Transverse colon (tissue), 4 donors: ENCODE measurements around the gene MOV10L1. TPM values are rescaled to one million over a fixed set of nuclear protein-coding genes. Genes with fewer than 3 reads are reported as not detected.

Experiments
- DNase-seq: peaks from one replicate; pipeline ENCODE4 v3.0.0-alpha.2; 2019
- H3K27ac ChIP-seq, 4 donors: fragments of 200-600 bp; sonication (generic); 2 replicates each; pipeline ENCODE4 v1.5.1; 2016 to 2018; ENCODE audit warnings: inconsistent platforms in 4 of 4
- H3K27me3 ChIP-seq: fragments of 200-600 bp; sonication (generic); 2 replicates; pipeline ENCODE4 v1.5.1; 2017; ENCODE audit warnings: inconsistent platforms
- H3K36me3 ChIP-seq, 4 donors: fragments of 200-600 bp; sonication (generic); 2 replicates each; pipeline ENCODE4 v1.5.1; 2017 to 2019; ENCODE audit warnings: inconsistent platforms in 4 of 4
- H3K4me1 ChIP-seq, 4 donors: fragments of 200-600 bp; sonication (generic); 2 replicates each; pipeline ENCODE4 v1.5.1; 2017 to 2020; ENCODE audit warnings: inconsistent platforms in 4 of 4
- H3K4me3 ChIP-seq, 4 donors: fragments of 200-600 bp; sonication (generic); 1 replicate in 1 of 4; 2 replicates in 3 of 4; pipeline versions ENCODE4 v1.5.1 to v1.6.1; 2017 to 2019; ENCODE audit warnings: inconsistent platforms in 4 of 4
- H3K9me3 ChIP-seq, 2 donors: fragments of 200-600 bp; sonication (generic); 2 replicates each; pipeline ENCODE4 v1.5.1; 2017 to 2019; ENCODE audit warnings: inconsistent platforms in 2 of 2
- CTCF ChIP-seq, 5 experiments: fragments of 200-600 bp in 3 of 5; fragments of 450-650 bp in 2 of 5; sonication (generic) in 3 of 5; IDR thresholded peaks; 1 replicate in 2 of 5; 2 replicates in 3 of 5; pipeline ENCODE4 v1.5.1; 2016 to 2017; ENCODE audit warnings: antibody characterized with exemption in 5 of 5, inconsistent platforms in 3 of 5, mild to moderate bottlenecking in 2 of 5, moderate library complexity in 1 of 5
- EP300 ChIP-seq: sonication (generic); formaldehyde crosslinking; IDR thresholded peaks from one replicate; pipeline ENCODE4 v1.6.1; 2017; ENCODE audit warnings: antibody characterized with exemption, low read depth
- POLR2A ChIP-seq: fragments of 450-650 bp; IDR thresholded peaks from one replicate; pipeline ENCODE4 v1.6.1; 2016; ENCODE audit warnings: antibody characterized with exemption, mild to moderate bottlenecking, moderate library complexity
- POLR2AphosphoS5 ChIP-seq, 3 donors: sonication (generic); formaldehyde crosslinking; IDR thresholded peaks; one replicate each; pipeline ENCODE4 v1.6.1; 2016; ENCODE audit warnings: antibody characterized with exemption in 3 of 3
- WGBS, 2 donors: methylation state at CpG; one replicate each; pipeline ENCODE4 v1.1.5; 2018; ENCODE audit warnings: low coverage in 1 of 2; 5-methylcytosine and 5-hydroxymethylcytosine counted together
- in situ Hi-C, 4 donors: fragments of 200-750 bp; cut with MboI; loops; one replicate each; pipeline versions ENCODE4 v1.15.0 to v1.15.1; 2017; ENCODE audit warnings: low sequenced_read_pairs in 3 of 4, low pct_ligation_motif_present in 1 of 4, low pct_unique_long_range_greater_than_20kb in 1 of 4
- intact Hi-C: fragments of 100-400 bp; cut with DNase I; formaldehyde crosslinking; loops from one replicate; pipeline ENCODE4 v1.15.1; 2023; ENCODE audit warnings: low total_unique reads
- total RNA-seq, 4 donors: library from RNA; depleted of rRNA; stranded (reverse); fragments of >200 nt; gene quantifications; one replicate each; pipeline ENCODE4 v1.1.0, GENCODE V29; 2016

MOV10L1 gene
- total RNA-seq, 4 donors from 2014 or later, result 0.20 to 0.48 (median 0.41) TPM; not detected in 1

GRCh38 chr22:50178471-50178864, 88.7 kb downstream of the MOV10L1 start:
- DNase-seq, result no peak
- no peaks in the 10 kb centered on the region for H3K4me1 ChIP-seq
- in situ Hi-C loops (no loop called here), intact Hi-C loops (no loop called here)
- H3K9me3 ChIP-seq, result no peaks in the 10 kb centered on the region
- H3K27ac ChIP-seq, result no peak overlapping the region
- TF ChIP-seq EP300 (no peak), POLR2A (no peak), POLR2AphosphoS5 (IDR thresholded peaks at IDR 0.05) (no peak), CTCF (IDR thresholded peaks at IDR 0.05) (no peak)
- H3K36me3 ChIP-seq, result no peaks in the 10 kb centered on the region
- H3K4me3 ChIP-seq, result no peak overlapping the region
- WGBS, 2 donors, result 75% methylated on average over 21 of the region's 22 CpGs; no CpG with 5 or more reads in 1 of the 2 donors
- peaks cover 35% of the 10 kb centered on the region for H3K27me3 ChIP-seq

GRCh38 chr22:50178871-50179869, 89.4 kb downstream of the MOV10L1 start:
- peaks cover 1 to 7% (median 2%) of the 10 kb centered on the region in 4 donors for H3K4me1 ChIP-seq
- 81 to 90% methylated on average over 2 to 45 of the region's 64 CpGs for WGBS, 2 donors
- no peaks in the 10 kb centered on the region for H3K36me3 ChIP-seq
- peaks cover 33% of the 10 kb centered on the region for H3K27me3 ChIP-seq
- no peak overlapping the region for H3K27ac ChIP-seq
- no peak overlapping the region for H3K4me3 ChIP-seq
- no peak for TF ChIP-seq POLR2AphosphoS5 (IDR thresholded peaks at IDR 0.05)
- TF ChIP-seq EP300, result no peak
- no peak for TF ChIP-seq POLR2A
- TF ChIP-seq CTCF (IDR thresholded peaks at IDR 0.05), result no peak
- no peaks in the 10 kb centered on the region for H3K9me3 ChIP-seq
- DNase-seq, result peak; percentile 11
- in situ Hi-C loops, result no loop called here
- intact Hi-C loops, result no loop called here

- H3K27me3 ChIP-seq, result peaks cover 26% of the 10 kb centered on the region
These were observed 90.3 kb downstream of the MOV10L1 start for GRCh38 chr22:50179937-50180726.

More at GRCh38 chr22:50179937-50180726, 90.3 kb downstream of the MOV10L1 start:
- DNase-seq, result peak; percentile 6
- Histone ChIP-seq H3K27ac (no peak overlapping the region), H3K9me3 (no peaks in the 10 kb centered on the region), H3K36me3 (no peaks in the 10 kb centered on the region), H3K4me3 (no peak overlapping the region), H3K4me1 (peaks cover 7 to 12% (median 9%) of the 10 kb centered on the region in 4 donors)
- in situ Hi-C loops, result no loop called here
- intact Hi-C loops, result no loop called here
- 49 to 73% methylated on average over 6 to 39 of the region's 39 CpGs for WGBS, 2 donors
- TF ChIP-seq POLR2AphosphoS5 (IDR thresholded peaks at IDR 0.05) (no peak), EP300 (no peak), POLR2A (no peak), CTCF (IDR thresholded peaks at IDR 0.05) (no peak)
